Activated T-helper 1 cell treated with Interleukin-2 at 50 U/mL for 16 hours (primary cell): ENCODE measurements around the gene KMT2D.

ENCODE experiments used
- DNase-seq: peaks from one replicate; pipeline ENCODE4 v3.0.0-alpha.2; 2020; ENCODE audit warnings: low read depth

Gene KMT2D

GRCh38 chr12:49060237-49061156, at the start of gene KMT2D:
Gene KMT2D (minus strand): TSS chr12:49060794. CDS start chr12:49055324, 5,470 bp downstream.
- DNase-seq: peak; percentile 79

GRCh38 chr12:49109641-49110463, 49.3 kb upstream of the KMT2D start:
- DNase-seq: peak; percentile 9

GRCh38 chr12:49108958-49109404, 48.4 kb upstream of the KMT2D start:
- no peak for DNase-seq

- DNase-seq: no peak
These were observed 45.0 kb upstream of the KMT2D start for GRCh38 chr12:49105504-49106084.

- DNase-seq: no peak
These were observed 44.2 kb upstream of the KMT2D start for GRCh38 chr12:49104822-49105221.

- DNase-seq: no peak
These were observed 39.8 kb upstream of the KMT2D start for GRCh38 chr12:49100380-49100779.

GRCh38 chr12:49098703-49099102, 38.1 kb upstream of the KMT2D start:
- DNase-seq: no peak

GRCh38 chr12:49098035-49098451, 37.4 kb upstream of the KMT2D start:
- DNase-seq: peak; percentile 29

GRCh38 chr12:49097381-49097780, 36.8 kb upstream of the KMT2D start:
- DNase-seq: no peak

GRCh38 chr12:49094975-49095365, 34.4 kb upstream of the KMT2D start:
- no peak for DNase-seq

- DNase-seq: no peak
These were observed 33.8 kb upstream of the KMT2D start, which contains the start of gene DHH for GRCh38 chr12:49094160-49094974. Gene DHH (minus strand): TSS chr12:49094801. CDS start chr12:49094512, 289 bp downstream.

- DNase-seq: no peak
These were observed 33.2 kb upstream of the KMT2D start for GRCh38 chr12:49093792-49094159.

- DNase-seq: no peak
These were observed 32.3 kb upstream of the KMT2D start for GRCh38 chr12:49092816-49093406.

GRCh38 chr12:49092086-49092815, 31.7 kb upstream of the KMT2D start:
- peak; percentile 25 for DNase-seq

GRCh38 chr12:49091836-49092085, 31.2 kb upstream of the KMT2D start:
- DNase-seq: no peak

- DNase-seq: no peak
These were observed 30.7 kb upstream of the KMT2D start for GRCh38 chr12:49091056-49091835.

- DNase-seq: no peak
These were observed 29.5 kb upstream of the KMT2D start for GRCh38 chr12:49089821-49090773.

- no peak for DNase-seq
These were observed 28.3 kb upstream of the KMT2D start for GRCh38 chr12:49088932-49089330.
